Renal pelvis (tissue), 4 donors: Measurements from ENCODE around the gene UQCC2. TPM values are rescaled to one million over a fixed set of nuclear protein-coding genes. Genes with fewer than 3 reads are reported as not detected.

Experiments used
- DNase-seq: peaks from one replicate; pipeline ENCODE4 v3.0.0-alpha.2; 2013
- polyA plus RNA-seq, 3 donors: library from polyadenylated mRNA; unstranded; fragments of 120-200 nt; gene quantifications; one replicate each; pipeline ENCODE4 v1.2.1, GENCODE V29; 2013; ENCODE audit not compliant: insufficient read length in 3 of 3

UQCC2 gene
- polyA plus RNA-seq, 3 donors: 67.0 to 76.0 (median 71.1) TPM

GRCh38 chr6:33709605-33710295 is 1.8 kb downstream of the UQCC2 start:
- no peak for DNase-seq

GRCh38 chr6:33708516-33709204 is 2.8 kb downstream of the UQCC2 start:
- no peak for DNase-seq

GRCh38 chr6:33707771-33708170 is 3.7 kb downstream of the UQCC2 start:
- no peak for DNase-seq

GRCh38 chr6:33705955-33706725 is 5.4 kb downstream of the UQCC2 start:
- no peak for DNase-seq

- peak; percentile 42 for DNase-seq
Measured at GRCh38 chr6:33705268-33705885, 6.1 kb downstream of the UQCC2 start.

GRCh38 chr6:33704215-33705066 is 7.1 kb downstream of the UQCC2 start:
- no peak for DNase-seq

- no peak for DNase-seq
Measured at GRCh38 chr6:33702345-33702977, 9.0 kb downstream of the UQCC2 start.

- peak; percentile 58 for DNase-seq
Measured at GRCh38 chr6:33700391-33701050, 11.0 kb downstream of the UQCC2 start.

GRCh38 chr6:33699739-33700138 is 11.8 kb downstream of the UQCC2 start:
- no peak for DNase-seq

GRCh38 chr6:33699131-33699530 is 12.4 kb downstream of the UQCC2 start:
- DNase-seq: no peak

- DNase-seq: no peak
Measured at GRCh38 chr6:33698494-33698893, 13.0 kb downstream of the UQCC2 start.

GRCh38 chr6:33697845-33698244 is 13.7 kb downstream of the UQCC2 start:
- no peak for DNase-seq

- DNase-seq: no peak
Measured at GRCh38 chr6:33696548-33697518, 14.7 kb downstream of the UQCC2 start.

- DNase-seq: no peak
Measured at GRCh38 chr6:33696076-33696475, 15.4 kb downstream of the UQCC2 start.

GRCh38 chr6:33695451-33695887 is 16.0 kb downstream of the UQCC2 start:
- DNase-seq: no peak

GRCh38 chr6:33694977-33695376 is 16.5 kb downstream of the UQCC2 start:
- no peak for DNase-seq

- DNase-seq: no peak
Measured at GRCh38 chr6:33694401-33694931, 17.0 kb downstream of the UQCC2 start.

GRCh38 chr6:33693186-33694105 is 18.1 kb downstream of the UQCC2 start:
- DNase-seq: no peak
